ENCODE data around the gene KCTD17. TPM values are rescaled to one million over a fixed set of nuclear protein-coding genes. Genes with fewer than 3 reads are reported as not detected.
A peak's percentile ranks its signal among the peaks of the same experiment; 100 is the strongest.

KCTD17 gene, protein sequence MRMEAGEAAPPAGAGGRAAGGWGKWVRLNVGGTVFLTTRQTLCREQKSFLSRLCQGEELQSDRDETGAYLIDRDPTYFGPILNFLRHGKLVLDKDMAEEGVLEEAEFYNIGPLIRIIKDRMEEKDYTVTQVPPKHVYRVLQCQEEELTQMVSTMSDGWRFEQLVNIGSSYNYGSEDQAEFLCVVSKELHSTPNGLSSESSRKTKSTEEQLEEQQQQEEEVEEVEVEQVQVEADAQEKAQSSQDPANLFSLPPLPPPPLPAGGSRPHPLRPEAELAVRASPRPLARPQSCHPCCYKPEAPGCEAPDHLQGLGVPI
- 17.5 TPM for total RNA-seq

DNA sequence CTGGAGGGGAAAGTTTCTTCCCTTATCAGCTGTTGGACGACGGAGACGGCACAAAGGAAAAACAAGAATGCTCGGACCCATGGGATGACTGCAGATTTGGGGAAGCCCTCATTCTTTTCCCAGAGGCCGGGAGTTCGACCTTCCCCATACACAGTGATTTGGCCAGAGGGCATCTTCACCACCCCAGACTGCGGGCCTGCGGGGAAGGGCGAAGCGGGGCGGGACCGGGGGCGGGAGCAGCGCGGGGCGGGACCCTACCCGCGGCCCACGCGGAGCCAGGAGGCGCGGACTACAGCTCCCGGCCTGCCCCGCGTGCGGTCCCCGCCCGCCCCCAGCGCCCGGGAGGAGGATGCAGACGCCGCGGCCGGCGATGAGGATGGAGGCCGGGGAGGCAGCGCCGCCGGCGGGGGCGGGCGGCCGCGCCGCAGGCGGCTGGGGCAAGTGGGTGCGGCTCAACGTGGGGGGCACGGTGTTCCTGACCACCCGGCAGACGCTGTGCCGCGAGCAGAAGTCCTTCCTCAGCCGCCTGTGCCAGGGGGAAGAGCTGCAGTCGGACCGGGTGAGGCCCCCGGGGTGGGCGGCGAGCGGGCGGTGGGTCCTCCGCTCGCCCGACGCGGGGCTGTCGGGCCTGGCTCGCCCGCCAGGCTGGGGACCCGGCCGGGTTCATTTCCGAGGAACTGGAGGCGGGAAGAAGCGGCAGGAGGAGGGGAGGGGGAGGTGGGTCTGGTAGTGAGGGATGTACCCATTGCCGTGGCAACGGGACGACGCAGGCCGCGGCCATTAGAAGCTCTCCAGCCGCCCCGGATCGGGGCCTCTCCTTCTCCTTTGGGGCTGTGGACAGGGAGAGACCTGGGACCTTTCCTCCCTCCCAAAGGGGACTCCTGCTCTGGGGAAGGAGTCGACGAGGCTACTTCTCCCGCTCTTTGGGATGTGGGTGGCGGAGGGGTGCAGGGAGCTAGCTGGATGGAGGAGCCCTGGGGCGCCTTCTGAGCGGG is at the start of gene KCTD17:
Gene KCTD17, plus strand, starts transcription at position 352 of the 995 bp plus-strand sequence. Its CDS starts 19 bp downstream, at position 371.
- DNase-seq (ENCODE audit: low spot score) (peak; percentile 80), ATAC-seq (peak; percentile 92)
- intact Hi-C loops (cut with DNase I), result no loop called here

GRCh38 chr22:37001826-37002225 is 49.7 kb upstream of the KCTD17 start:
- ATAC-seq (no peak), DNase-seq (ENCODE audit: low spot score) (no peak)
- intact Hi-C loops (cut with DNase I), result no loop called here

DNA sequence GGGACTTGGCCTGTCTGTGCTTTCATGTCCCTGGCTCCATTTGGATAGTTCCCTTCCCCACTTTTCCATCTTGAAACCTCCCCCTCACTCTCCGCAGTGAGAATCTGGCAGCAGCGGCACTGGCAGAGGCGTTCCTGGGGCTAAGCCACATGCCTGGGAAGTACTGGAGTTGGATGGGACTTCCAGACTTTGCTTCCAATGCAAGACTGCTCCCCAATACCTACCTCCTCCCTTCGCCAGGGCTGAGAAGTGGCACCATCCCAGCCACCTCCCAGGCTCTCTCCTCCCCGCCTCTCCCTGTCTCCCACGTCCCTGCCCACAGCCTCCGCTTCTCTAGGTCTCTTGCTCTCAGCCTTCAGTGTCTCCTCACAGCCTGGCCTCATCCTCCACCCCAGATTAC is 48.9 kb upstream of the KCTD17 start:
- no peak for ATAC-seq
- DNase-seq (ENCODE audit: low spot score), result no peak
- intact Hi-C loops (cut with DNase I), result no loop called here

- intact Hi-C loops (cut with DNase I), result no loop called here
- no peak for ATAC-seq
- DNase-seq (ENCODE audit: low spot score), result no peak
Measured at GRCh38 chr22:37007651-37008050, 43.9 kb upstream of the KCTD17 start.

DNA sequence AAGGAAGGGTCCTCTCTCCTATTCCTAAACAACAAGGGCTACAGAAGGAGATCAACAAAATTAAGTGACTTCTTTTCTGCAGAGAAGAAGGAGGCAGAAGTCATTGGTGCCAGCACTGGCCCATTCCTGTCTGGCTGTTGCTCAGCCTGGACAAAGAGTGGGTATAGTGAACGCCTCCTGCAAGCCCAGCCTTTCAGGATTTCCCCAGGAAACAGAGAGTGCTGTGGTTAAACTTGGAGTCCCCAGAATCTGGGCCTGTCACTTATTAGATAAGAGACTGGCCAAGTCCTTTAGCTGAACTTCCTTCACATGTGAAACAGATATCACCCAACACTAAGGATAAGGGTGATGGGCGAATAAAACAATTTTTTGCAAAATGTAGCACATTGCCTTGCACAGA is 43.2 kb upstream of the KCTD17 start:
- DNase-seq (ENCODE audit: low spot score) (no peak), ATAC-seq (no peak)
- intact Hi-C loops (cut with DNase I), result no loop called here

GRCh38 chr22:37009490-37009889 is 42.1 kb upstream of the KCTD17 start:
- ATAC-seq (no peak), DNase-seq (ENCODE audit: low spot score) (no peak)
- intact Hi-C loops (cut with DNase I), result no loop called here

DNA sequence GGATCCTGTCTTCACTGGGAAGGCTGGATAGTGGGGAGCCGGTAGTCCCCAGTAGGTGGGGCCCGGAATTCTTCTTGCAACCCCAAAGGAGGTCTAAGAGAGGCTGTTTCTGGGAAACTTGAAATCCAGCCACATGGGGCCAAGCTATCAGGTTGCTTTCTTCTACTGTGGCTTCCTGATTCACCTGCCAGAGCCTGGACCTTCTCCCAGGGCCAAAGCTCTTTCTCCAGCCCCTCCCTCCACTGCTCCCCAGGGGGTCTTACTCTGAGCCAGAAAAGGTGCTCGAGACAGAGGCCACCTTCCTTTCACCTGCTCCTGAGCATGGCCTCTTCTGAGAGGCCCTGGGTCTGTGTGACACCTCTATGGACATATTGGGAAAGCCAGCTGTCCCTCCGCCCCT is 41.4 kb upstream of the KCTD17 start:
- DNase-seq (ENCODE audit: low spot score) (no peak), ATAC-seq (no peak)
- intact Hi-C loops (cut with DNase I), result no loop called here

DNA sequence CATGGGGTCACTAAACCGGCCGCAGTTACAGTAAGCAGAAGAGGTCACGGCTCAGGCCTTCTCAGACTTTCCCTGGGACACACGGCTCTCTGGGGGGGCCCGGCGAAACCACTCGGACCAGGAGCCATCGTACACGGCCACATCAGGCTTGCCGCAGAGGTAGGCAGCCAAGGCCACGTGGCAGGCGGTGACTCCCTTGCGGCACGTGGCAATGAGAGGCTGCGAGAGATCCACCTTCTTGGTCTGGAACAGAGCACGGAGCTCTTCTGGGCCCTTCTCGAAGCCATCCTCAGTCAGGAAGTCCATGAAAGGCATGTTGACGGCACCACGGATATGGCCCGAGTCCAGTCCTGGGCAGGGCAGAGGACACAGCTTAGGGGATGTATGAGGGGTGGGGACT is 40.6 kb upstream of the KCTD17 start:
- ATAC-seq (no peak), DNase-seq (ENCODE audit: low spot score) (no peak)
- intact Hi-C loops (cut with DNase I), result no loop called here

GRCh38 chr22:37011472-37011871 is 40.1 kb upstream of the KCTD17 start:
- intact Hi-C loops (cut with DNase I), result no loop called here
- no peak for DNase-seq (ENCODE audit: low spot score)
- ATAC-seq, result no peak

GRCh38 chr22:37012262-37012904 is 39.2 kb upstream of the KCTD17 start:
- intact Hi-C loops (cut with DNase I), result no loop called here
- peak; percentile 29 for ATAC-seq
- no peak for DNase-seq (ENCODE audit: low spot score)

DNA sequence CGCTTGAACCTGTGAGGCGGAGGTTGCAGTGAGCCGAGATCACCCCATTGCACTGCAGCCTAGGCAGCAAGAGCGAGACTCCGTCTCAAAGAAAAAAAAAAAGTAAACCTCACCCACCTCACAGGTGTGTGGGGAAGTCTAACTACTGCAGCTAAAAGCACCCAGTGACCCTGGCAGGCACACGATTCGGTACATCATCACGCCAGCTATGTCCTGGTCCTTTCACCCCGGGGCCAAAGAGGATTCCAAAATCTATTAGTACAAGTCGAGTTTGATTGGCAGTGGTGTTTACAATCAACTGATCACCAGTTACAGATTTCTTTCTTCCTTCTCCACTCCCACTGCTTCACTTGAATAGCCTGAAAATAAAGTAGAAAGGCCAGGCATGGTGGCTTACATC is 38.6 kb upstream of the KCTD17 start:
- ATAC-seq, result no peak
- DNase-seq (ENCODE audit: low spot score), result no peak
- intact Hi-C loops (cut with DNase I), result no loop called here

DNA sequence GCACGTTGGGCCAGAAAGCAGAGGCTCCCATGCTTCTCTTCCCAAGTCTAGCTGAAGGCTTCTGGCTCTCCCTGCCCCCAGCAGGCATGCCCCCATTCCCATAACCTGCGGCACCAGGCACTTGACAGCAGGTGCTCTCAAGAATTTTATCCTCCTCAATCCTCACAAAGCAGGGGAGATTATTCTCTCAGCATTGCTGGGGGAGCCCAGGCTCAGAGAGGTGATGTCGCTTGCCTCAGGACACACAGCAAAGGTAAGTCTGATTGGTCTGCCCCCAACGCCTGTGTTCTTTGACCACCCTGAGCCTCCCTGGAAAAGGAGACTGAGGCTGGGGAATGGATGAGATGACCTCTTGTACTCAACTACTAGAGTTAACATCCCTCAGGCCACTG is 37.1 kb upstream of the KCTD17 start:
- DNase-seq (ENCODE audit: low spot score) (no peak), ATAC-seq (no peak)
- intact Hi-C loops (cut with DNase I), result no loop called here

DNA sequence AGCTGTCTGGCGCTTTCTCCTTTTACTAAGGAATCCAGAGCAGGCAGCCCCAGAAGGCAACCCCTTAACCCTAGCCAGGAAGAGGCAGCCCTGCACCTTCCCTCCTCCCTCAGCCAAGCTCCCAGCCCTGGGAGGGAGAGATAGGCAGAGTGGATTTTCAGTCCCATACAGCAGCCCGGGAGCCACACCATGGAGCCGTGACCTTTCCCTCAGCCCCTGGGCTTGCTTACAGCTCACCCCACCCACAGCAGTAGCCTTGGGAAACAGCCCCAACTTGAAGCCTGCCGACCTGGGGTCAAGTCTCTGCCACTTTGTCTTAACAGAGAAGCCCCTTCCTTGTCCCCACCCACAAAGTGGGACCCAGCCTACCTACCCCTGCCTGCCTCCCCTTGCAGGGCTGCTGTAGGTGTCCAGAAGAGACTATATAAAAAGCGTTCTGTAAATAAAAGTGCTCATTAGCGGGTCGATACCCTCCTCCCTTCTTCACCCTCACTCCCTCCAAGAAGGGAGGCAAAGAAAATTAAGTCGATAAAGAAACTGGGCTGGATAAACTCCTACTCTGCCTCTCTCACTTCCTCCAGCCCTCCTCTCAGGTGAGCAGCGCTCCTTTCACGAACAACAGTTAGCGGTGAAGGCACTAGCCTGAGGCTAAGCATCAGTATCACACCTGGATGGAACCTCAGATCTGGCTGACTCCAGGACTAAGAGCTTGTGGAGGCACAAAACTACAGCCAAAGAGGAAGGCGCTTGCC is 36.5 kb upstream of the KCTD17 start:
- ATAC-seq, result no peak

GRCh38 chr22:37015587-37015878 is 36.0 kb upstream of the KCTD17 start:
- ATAC-seq (no peak), DNase-seq (ENCODE audit: low spot score) (no peak)
- intact Hi-C loops (cut with DNase I), result no loop called here

More for the DNA sequence above, 36.5 kb upstream of the KCTD17 start:
- intact Hi-C loops (cut with DNase I), result no loop called here
- no peak for DNase-seq (ENCODE audit: low spot score)

GRCh38 chr22:37016134-37016910 is 35.2 kb upstream of the KCTD17 start:
- intact Hi-C loops (cut with DNase I), result no loop called here
- ATAC-seq, result no peak
- DNase-seq (ENCODE audit: low spot score), result no peak

DNA sequence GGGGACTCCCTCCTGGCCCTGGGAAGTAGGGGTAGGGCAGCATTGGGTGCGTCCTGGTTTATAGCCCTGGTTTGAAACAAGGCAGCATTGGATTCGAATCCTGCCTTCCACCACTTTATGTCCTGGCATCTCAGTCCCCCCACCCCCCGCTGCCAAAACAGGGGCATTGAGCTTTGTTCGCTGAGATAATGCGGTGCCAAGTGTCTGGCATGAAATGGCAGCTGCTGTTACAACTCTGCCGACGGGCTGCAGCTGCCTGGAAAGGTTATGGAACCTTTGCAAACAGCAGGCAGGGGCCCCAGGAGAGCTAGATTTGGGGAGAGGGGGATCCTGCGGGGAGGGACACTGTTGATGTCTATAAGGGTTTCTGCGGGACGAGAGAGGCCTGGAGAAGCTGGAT is 34.2 kb upstream of the KCTD17 start:
- no peak for ATAC-seq
- DNase-seq (ENCODE audit: low spot score), result no peak
- intact Hi-C loops (cut with DNase I), result no loop called here

GRCh38 chr22:37018086-37018814 is 33.3 kb upstream of the KCTD17 start:
- ATAC-seq, result peak; percentile 5
- intact Hi-C loops (cut with DNase I), result no loop called here
- DNase-seq (ENCODE audit: low spot score), result no peak

- DNase-seq (ENCODE audit: low spot score), result peak; percentile 84
- intact Hi-C loops (cut with DNase I), result no loop called here
- peak; percentile 72 for ATAC-seq
Measured at GRCh38 chr22:37018815-37019308, 32.7 kb upstream of the KCTD17 start.

Data from sciatic nerve (tissue), 2 donors.